CMK (cell line): Measurements from ENCODE around the gene SOWAHD.
"Not testable (repeated sequence)": the region's sequence is repeated elsewhere in the genome, so short reads cannot be mapped to it uniquely, and the experiment has no call there.

Experiments used
- DNase-seq: peaks from one replicate; pipeline ENCODE4 v3.0.0-alpha.2; 2010; ENCODE audit warnings: low read depth

Gene SOWAHD

GRCh38 chrX:119757979-119758730, at the start of gene SOWAHD:
Gene SOWAHD, plus strand, starts transcription at chrX:119758588. Its CDS starts 80 bp downstream, at chrX:119758668.
- no peak for DNase-seq

GRCh38 chrX:119708936-119709335, 49.5 kb upstream of the SOWAHD start:
- no peak for DNase-seq

- DNase-seq: no peak
Measured at GRCh38 chrX:119709630-119710029, 48.8 kb upstream of the SOWAHD start.

- DNase-seq: no peak
Measured at GRCh38 chrX:119721487-119721886, 36.9 kb upstream of the SOWAHD start.

GRCh38 chrX:119721926-119722325, 36.5 kb upstream of the SOWAHD start:
- no peak for DNase-seq

GRCh38 chrX:119726900-119727555, 31.4 kb upstream of the SOWAHD start:
- DNase-seq: no peak

- no peak for DNase-seq
Measured at GRCh38 chrX:119728487-119728886, 29.9 kb upstream of the SOWAHD start.

- no peak for DNase-seq
Measured at GRCh38 chrX:119729408-119730201, 28.8 kb upstream of the SOWAHD start.

GRCh38 chrX:119734897-119735339, 23.5 kb upstream of the SOWAHD start:
- no peak for DNase-seq

GRCh38 chrX:119735467-119735866, 22.9 kb upstream of the SOWAHD start:
- DNase-seq: no peak

GRCh38 chrX:119736206-119736764, 22.1 kb upstream of the SOWAHD start:
- DNase-seq: no peak

- DNase-seq: no peak
Measured at GRCh38 chrX:119738742-119739141, 19.6 kb upstream of the SOWAHD start.

GRCh38 chrX:119745283-119745848, 13.0 kb upstream of the SOWAHD start:
- no peak for DNase-seq

- DNase-seq: not testable (repeated sequence)
Measured at GRCh38 chrX:119750131-119750530, 8.3 kb upstream of the SOWAHD start.

GRCh38 chrX:119750751-119751150, 7.6 kb upstream of the SOWAHD start:
- DNase-seq: not testable (repeated sequence)

- no peak for DNase-seq
Measured at GRCh38 chrX:119753001-119753400, 5.4 kb upstream of the SOWAHD start.

GRCh38 chrX:119753639-119754257, 4.6 kb upstream of the SOWAHD start:
- no peak for DNase-seq

- DNase-seq: no peak
Measured at GRCh38 chrX:119755981-119756533, 2.3 kb upstream of the SOWAHD start.

GRCh38 chrX:119756926-119757635, 1.3 kb upstream of the SOWAHD start:
- DNase-seq: no peak

GRCh38 chrX:119757646-119757978, 776 bp upstream of the SOWAHD start:
- no peak for DNase-seq
